Gastroesophageal sphincter (tissue), 4 donors: Measurements from ENCODE around the gene RFX2. TPM values are rescaled to one million over a fixed set of nuclear protein-coding genes. Genes with fewer than 3 reads are reported as not detected.

Source experiments
- ATAC-seq: fragments of 150-250 bp; one replicate; pipeline ENCODE4 v1.9.1; 2016; ENCODE audit warnings: mild to moderate bottlenecking, moderate library complexity
- H3K27ac ChIP-seq, 4 donors: fragments of 200-600 bp; sonication (generic) in 3 of 4; 1 replicate in 3 of 4; 2 replicates in 1 of 4; pipeline ENCODE4 v1.5.1; 2016 to 2019
- H3K27me3 ChIP-seq: fragments of 200-600 bp; sonication (generic); one replicate; pipeline ENCODE4 v1.5.1; 2019
- H3K36me3 ChIP-seq, 2 donors: fragments of 200-600 bp; sonication (generic); one replicate each; pipeline ENCODE4 v1.5.1; 2019; ENCODE audit warnings: control low read depth in 1 of 2
- H3K4me1 ChIP-seq, 3 donors: fragments of 200-600 bp; sonication (generic); 1 replicate in 2 of 3; 2 replicates in 1 of 3; pipeline ENCODE4 v1.5.1; 2016 to 2019; ENCODE audit warnings: control low read depth in 2 of 3
- H3K4me3 ChIP-seq, 2 donors: fragments of 200-600 bp; sonication (generic); one replicate each; pipeline ENCODE4 v1.5.1; 2019; ENCODE audit warnings: mild to moderate bottlenecking in 1 of 2, moderate library complexity in 1 of 2
- H3K9me3 ChIP-seq, 3 donors: fragments of 200-600 bp; sonication (generic); one replicate each; pipeline ENCODE4 v1.5.1; 2017 to 2019; ENCODE audit warnings: control low read depth in 2 of 3
- CTCF ChIP-seq, 4 experiments: fragments of 200-600 bp in 2 of 4; fragments of 450-650 bp in 2 of 4; sonication (generic) in 1 of 4; IDR thresholded peaks; one replicate each; pipeline ENCODE4 v1.5.1; 2017 to 2019; ENCODE audit warnings: antibody characterized with exemption in 4 of 4, mild to moderate bottlenecking in 2 of 4, moderate library complexity in 2 of 4
- EP300 ChIP-seq: sonication (generic); formaldehyde crosslinking; IDR thresholded peaks from one replicate; pipeline ENCODE4 v1.6.1; 2017; ENCODE audit warnings: antibody characterized with exemption, mild to moderate bottlenecking
- POLR2A ChIP-seq, 2 donors: fragments of 450-650 bp; IDR thresholded peaks; one replicate each; pipeline ENCODE4 v1.6.1; 2017; ENCODE audit warnings: antibody characterized with exemption in 2 of 2, mild to moderate bottlenecking in 2 of 2, moderate library complexity in 1 of 2
- POLR2AphosphoS5 ChIP-seq: sonication (generic); formaldehyde crosslinking; IDR thresholded peaks from one replicate; pipeline ENCODE4 v1.6.1; 2017; ENCODE audit warnings: antibody characterized with exemption
- WGBS, 2 donors: methylation state at CpG; one replicate each; pipeline ENCODE4 v1.1.5; 2018; ENCODE audit warnings: low coverage in 1 of 2; 5-methylcytosine and 5-hydroxymethylcytosine counted together
- total RNA-seq, 4 donors: library from RNA; depleted of rRNA; stranded (reverse); fragments of >200 nt; gene quantifications; one replicate each; pipeline ENCODE4 v1.1.0, GENCODE V29; 2016

RFX2 gene
- total RNA-seq, 4 donors from 2014 or later: 18.7 to 49.1 (median 37.6) TPM

GRCh38 chr19:5997371-5997770 lies 112.9 kb downstream of the RFX2 start:
- WGBS, 2 donors: 77% methylated on average over 6 of the region's 17 CpGs; no CpG with 5 or more reads in 1 of the 2 donors
- H3K9me3 ChIP-seq: no peaks in the 10 kb centered on the region
- peaks cover 0 to 76% of the 10 kb centered on the region in 2 donors for H3K36me3 ChIP-seq
- TF ChIP-seq EP300 (no peak), POLR2A (IDR thresholded peaks at IDR 0.05) (no peak), POLR2AphosphoS5 (no peak), CTCF (IDR thresholded peaks at IDR 0.05) (no peak)
- no peak overlapping the region for H3K4me3 ChIP-seq
- ATAC-seq: no peak
- no peak overlapping the region for H3K27ac ChIP-seq
- peaks cover 0 to 25% (median 12%) of the 10 kb centered on the region in 3 donors for H3K4me1 ChIP-seq
- H3K27me3 ChIP-seq: no peaks in the 10 kb centered on the region

GRCh38 chr19:5996623-5997320 lies 113.5 kb downstream of the RFX2 start:
- Histone ChIP-seq H3K27ac (no peak overlapping the region), H3K4me3 (no peak overlapping the region), H3K9me3 (no peaks in the 10 kb centered on the region), H3K36me3 (peaks cover 0 to 75% of the 10 kb centered on the region in 2 donors), H3K27me3 (no peaks in the 10 kb centered on the region), H3K4me1 (peaks cover 0 to 25% (median 12%) of the 10 kb centered on the region in 3 donors)
- no peak for TF ChIP-seq POLR2A (IDR thresholded peaks at IDR 0.05)
- TF ChIP-seq POLR2AphosphoS5: no peak
- no peak for TF ChIP-seq CTCF (IDR thresholded peaks at IDR 0.05)
- no peak for TF ChIP-seq EP300
- WGBS, 2 donors: 87 to 89% methylated on average over 3 to 5 of the region's 37 CpGs
- no peak for ATAC-seq

GRCh38 chr19:5996102-5996501 lies 114.2 kb downstream of the RFX2 start:
- H3K9me3 ChIP-seq: no peaks in the 10 kb centered on the region
- no peak for ATAC-seq
- TF ChIP-seq CTCF (IDR thresholded peaks at IDR 0.05) (no peak), POLR2A (IDR thresholded peaks at IDR 0.05) (no peak)
- H3K36me3 ChIP-seq: peaks cover 0 to 72% of the 10 kb centered on the region in 2 donors
- no peaks in the 10 kb centered on the region for H3K27me3 ChIP-seq
- no peak overlapping the region for H3K27ac ChIP-seq
- H3K4me3 ChIP-seq: no peak overlapping the region
- peaks cover 0 to 25% (median 12%) of the 10 kb centered on the region in 3 donors for H3K4me1 ChIP-seq
- WGBS, 2 donors: 100% methylated on average over 2 of the region's 26 CpGs; no CpG with 5 or more reads in 1 of the 2 donors

GRCh38 chr19:5995606-5996005 lies 114.7 kb downstream of the RFX2 start:
- no peaks in the 10 kb centered on the region for H3K9me3 ChIP-seq
- H3K27me3 ChIP-seq: no peaks in the 10 kb centered on the region
- H3K36me3 ChIP-seq: peaks cover 0 to 67% of the 10 kb centered on the region in 2 donors
- no peak for ATAC-seq
- H3K4me3 ChIP-seq: no peak overlapping the region
- peaks cover 0 to 26% (median 12%) of the 10 kb centered on the region in 3 donors for H3K4me1 ChIP-seq
- WGBS, 2 donors: 80% methylated on average over 2 of the region's 16 CpGs; no CpG with 5 or more reads in 1 of the 2 donors
- TF ChIP-seq CTCF (IDR thresholded peaks at IDR 0.05) (no peak), EP300 (no peak), POLR2AphosphoS5 (no peak), POLR2A (IDR thresholded peaks at IDR 0.05) (no peak)
- no peak overlapping the region for H3K27ac ChIP-seq
